ENCODE results near the gene HP. TPM values are rescaled to one million over a fixed set of nuclear protein-coding genes. Genes with fewer than 3 reads are reported as not detected.

Gene HP
- total and polyA plus RNA-seq, 2 experiments from 2014 or later: 430 to 719 TPM

GRCh38 chr16:72043539-72043938 is 10.8 kb upstream of the HP start:
- H3K4me3 ChIP-seq: no peak overlapping the region
- no peaks in the 10 kb centered on the region for H3K36me3 ChIP-seq (replicated peaks; ENCODE audit: insufficient read depth, low read depth)
- no peaks in the 10 kb centered on the region for H3K27me3 ChIP-seq
- 96% methylated on average over 1 of the region's 1 CpG for WGBS (ENCODE audit: low lambda C conversion rate, missing lambda C conversion rate)
- H4K20me1 ChIP-seq (ENCODE audit: insufficient read depth, poor library complexity, severe bottlenecking): no peaks in the 10 kb centered on the region
- no peaks in the 10 kb centered on the region for H3K9me2 ChIP-seq (replicated peaks; ENCODE audit: insufficient read depth)
- DNase-seq (ENCODE audit: low spot score): no peak
- H3K4me1 ChIP-seq (ENCODE audit: insufficient read depth): no peaks in the 10 kb centered on the region
- no peak for TF ChIP-seq EZH2phosphoT487 (IDR thresholded peaks at IDR 0.05; ENCODE audit: low read depth, severe bottlenecking, unreplicated experiment)
- no peak for TF ChIP-seq EZH2 (IDR thresholded peaks at IDR 0.05; ENCODE audit: borderline replicate concordance)
- no peak for TF ChIP-seq CTCF (IDR thresholded peaks at IDR 0.05; ENCODE audit: poor library complexity)
- H2AFZ ChIP-seq: no peak overlapping the region
- H3K4me2 ChIP-seq: no peak overlapping the region
- no peaks in the 10 kb centered on the region for H3K9me3 ChIP-seq (ENCODE audit: low read depth)
- H3K79me2 ChIP-seq: no peaks in the 10 kb centered on the region
- no peak overlapping the region for H3K27ac ChIP-seq

GRCh38 chr16:72044296-72044695 is 10.0 kb upstream of the HP start:
- TF ChIP-seq EZH2phosphoT487 (IDR thresholded peaks at IDR 0.05; ENCODE audit: low read depth, severe bottlenecking, unreplicated experiment) (no peak), EZH2 (IDR thresholded peaks at IDR 0.05; ENCODE audit: borderline replicate concordance) (no peak), CTCF (IDR thresholded peaks at IDR 0.05; ENCODE audit: poor library complexity) (no peak)
- Histone ChIP-seq H3K4me2 (no peak overlapping the region), H3K27ac (no peak overlapping the region), H3K4me1 (ENCODE audit: insufficient read depth) (peaks cover 3% of the 10 kb centered on the region), H3K36me3 (replicated peaks; ENCODE audit: insufficient read depth, low read depth) (no peaks in the 10 kb centered on the region), H3K9me2 (replicated peaks; ENCODE audit: insufficient read depth) (no peaks in the 10 kb centered on the region), H3K9me3 (ENCODE audit: low read depth) (no peaks in the 10 kb centered on the region), H3K27me3 (no peaks in the 10 kb centered on the region), H2AFZ (no peak overlapping the region), H3K4me3 (no peak overlapping the region), H3K79me2 (no peaks in the 10 kb centered on the region), H4K20me1 (ENCODE audit: insufficient read depth, poor library complexity, severe bottlenecking) (no peaks in the 10 kb centered on the region)
- DNase-seq (ENCODE audit: low spot score): no peak
- WGBS (ENCODE audit: low lambda C conversion rate, missing lambda C conversion rate): 60% methylated on average over 6 of the region's 6 CpGs

- Histone ChIP-seq H2AFZ (no peak overlapping the region), H3K9me3 (ENCODE audit: low read depth) (no peaks in the 10 kb centered on the region), H3K4me2 (no peak overlapping the region), H3K9me2 (replicated peaks; ENCODE audit: insufficient read depth) (no peaks in the 10 kb centered on the region), H3K27ac (no peak overlapping the region), H3K36me3 (replicated peaks; ENCODE audit: insufficient read depth, low read depth) (no peaks in the 10 kb centered on the region), H4K20me1 (ENCODE audit: insufficient read depth, poor library complexity, severe bottlenecking) (no peaks in the 10 kb centered on the region), H3K4me3 (no peak overlapping the region), H3K27me3 (no peaks in the 10 kb centered on the region), H3K79me2 (no peaks in the 10 kb centered on the region), H3K4me1 (ENCODE audit: insufficient read depth) (peaks cover 3% of the 10 kb centered on the region)
- TF ChIP-seq EZH2phosphoT487 (IDR thresholded peaks at IDR 0.05; ENCODE audit: low read depth, severe bottlenecking, unreplicated experiment) (no peak), EZH2 (IDR thresholded peaks at IDR 0.05; ENCODE audit: borderline replicate concordance) (no peak), CTCF (IDR thresholded peaks at IDR 0.05; ENCODE audit: poor library complexity) (no peak)
- WGBS (ENCODE audit: low lambda C conversion rate, missing lambda C conversion rate): 87% methylated on average over 2 of the region's 2 CpGs
- DNase-seq (ENCODE audit: low spot score): no peak
Observed at GRCh38 chr16:72044825-72045359, 9.4 kb upstream of the HP start.

- no peak for TF ChIP-seq EZH2 (IDR thresholded peaks at IDR 0.05; ENCODE audit: borderline replicate concordance)
- no peak for TF ChIP-seq CTCF (IDR thresholded peaks at IDR 0.05; ENCODE audit: poor library complexity)
- TF ChIP-seq EZH2phosphoT487 (IDR thresholded peaks at IDR 0.05; ENCODE audit: low read depth, severe bottlenecking, unreplicated experiment): no peak
- Histone ChIP-seq H4K20me1 (ENCODE audit: insufficient read depth, poor library complexity, severe bottlenecking) (no peaks in the 10 kb centered on the region), H3K9me3 (ENCODE audit: low read depth) (no peaks in the 10 kb centered on the region), H3K27me3 (no peaks in the 10 kb centered on the region), H3K36me3 (replicated peaks; ENCODE audit: insufficient read depth, low read depth) (no peaks in the 10 kb centered on the region), H3K4me2 (no peak overlapping the region), H3K27ac (no peak overlapping the region), H2AFZ (no peak overlapping the region), H3K79me2 (no peaks in the 10 kb centered on the region), H3K4me1 (ENCODE audit: insufficient read depth) (peaks cover 3% of the 10 kb centered on the region), H3K4me3 (no peak overlapping the region), H3K9me2 (replicated peaks; ENCODE audit: insufficient read depth) (no peaks in the 10 kb centered on the region)
- no peak for DNase-seq (ENCODE audit: low spot score)
Observed at GRCh38 chr16:72049110-72049509, 5.2 kb upstream of the HP start.
